ENCODE data around the gene ARRB2.
"Not testable (repeated sequence)": the region's sequence is repeated elsewhere in the genome, so short reads cannot be mapped to it uniquely, and the experiment has no call there.

The ARRB2 gene

GRCh38 chr17:4709794-4710692 lies at the start of gene ARRB2:
ARRB2 (plus strand) TSS chr17:4710632; CDS start chr17:4710722, 90 bp downstream.
- peak; percentile 99 for DNase-seq

- no peak for DNase-seq
Observed at GRCh38 chr17:4663711-4664110, 46.7 kb upstream of the ARRB2 start.

DNA sequence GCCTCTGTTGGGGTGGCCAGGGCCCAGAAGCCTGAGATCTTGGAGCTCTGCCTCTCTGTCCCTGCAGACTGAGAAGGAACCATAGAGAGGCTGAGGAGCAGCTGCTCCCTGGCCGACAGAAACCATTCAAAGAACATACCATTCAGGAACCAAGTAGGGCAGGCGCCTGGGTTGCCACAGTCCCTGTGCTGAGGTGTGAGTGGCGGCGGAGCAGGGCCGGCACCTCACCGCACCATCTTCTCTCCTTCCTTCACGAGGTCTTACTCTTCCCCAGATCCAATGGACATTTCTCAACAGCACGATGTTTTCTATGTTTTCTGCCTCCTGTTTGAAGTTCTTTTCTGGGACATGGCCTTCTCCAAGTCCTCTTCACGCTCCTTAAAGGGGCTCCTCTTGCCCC lies 46.2 kb upstream of the ARRB2 start:
- DNase-seq: no peak

- no peak for DNase-seq
Observed at GRCh38 chr17:4665027-4665426, 45.4 kb upstream of the ARRB2 start.

- DNase-seq: no peak
Observed at GRCh38 chr17:4666296-4666695, 44.1 kb upstream of the ARRB2 start.

DNA sequence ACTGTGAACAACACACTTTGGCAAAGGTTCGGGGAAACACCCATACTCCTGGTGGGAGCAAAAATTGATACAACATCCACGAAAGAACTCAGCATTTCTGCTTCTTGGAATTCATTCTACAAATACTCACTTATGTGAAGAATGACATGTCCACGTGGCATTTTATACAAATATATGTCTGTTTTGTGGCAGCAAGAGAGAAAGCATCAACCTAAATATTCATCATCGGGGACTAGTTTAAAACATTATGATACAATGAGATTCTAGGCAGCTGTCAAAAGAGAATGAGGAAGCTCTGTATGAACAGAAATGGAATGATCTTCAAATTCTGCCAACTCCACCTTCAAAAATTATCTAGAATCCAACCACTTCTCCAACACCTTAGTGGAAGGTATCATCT lies 43.3 kb upstream of the ARRB2 start:
- no peak for DNase-seq

DNA sequence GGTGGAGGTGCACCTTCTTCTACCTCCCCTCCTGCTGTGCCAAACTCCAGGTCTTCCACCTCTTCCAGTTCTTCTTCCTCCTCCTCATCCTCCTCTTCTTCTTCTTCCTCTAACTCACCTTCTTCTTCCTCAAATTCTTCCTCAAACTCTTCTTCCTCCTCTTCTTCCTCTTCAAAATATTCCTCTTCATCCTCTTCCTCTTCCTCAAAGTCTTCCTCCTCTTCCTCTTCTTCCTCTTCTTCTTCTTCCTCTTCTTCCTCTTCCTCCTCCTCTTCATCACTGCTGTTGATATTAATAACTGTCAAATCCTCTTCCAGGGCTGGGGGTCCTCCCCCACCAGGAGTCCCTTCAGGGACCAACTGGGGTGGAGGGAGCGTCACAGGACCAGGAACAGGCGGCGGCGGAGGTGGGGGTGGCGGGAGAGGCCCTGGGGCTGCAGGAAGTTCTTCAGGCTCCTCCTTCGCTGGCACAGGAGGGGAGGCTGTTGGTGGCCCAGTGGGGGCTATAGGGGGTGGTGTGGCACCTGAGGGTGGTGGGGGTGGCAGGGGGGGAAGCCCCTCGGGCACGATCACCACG lies 38.3 kb upstream of the ARRB2 start:
- no peak for DNase-seq

DNA sequence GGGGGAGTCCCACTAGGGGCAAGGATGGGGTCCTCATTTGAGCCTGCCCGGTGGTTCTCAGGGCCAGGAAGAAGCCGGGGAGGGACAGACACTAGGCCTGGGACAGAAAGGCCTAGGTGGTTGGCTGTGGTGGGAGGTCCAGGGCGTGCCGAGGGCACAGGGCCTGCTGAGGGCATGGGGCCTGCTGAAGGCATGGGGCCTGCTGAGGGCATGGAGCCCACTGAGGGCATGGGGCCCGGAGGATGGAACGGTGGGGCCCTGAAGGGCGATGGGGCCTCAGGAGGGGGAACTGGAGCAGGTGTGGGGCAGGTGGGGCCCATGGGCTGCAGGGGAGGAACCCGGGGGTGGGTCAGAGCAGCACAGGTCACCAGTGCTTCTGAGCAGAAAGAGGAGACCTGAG lies 37.7 kb upstream of the ARRB2 start:
- no peak for DNase-seq

- DNase-seq: no peak
Observed at GRCh38 chr17:4673169-4673568, 37.3 kb upstream of the ARRB2 start.

DNA sequence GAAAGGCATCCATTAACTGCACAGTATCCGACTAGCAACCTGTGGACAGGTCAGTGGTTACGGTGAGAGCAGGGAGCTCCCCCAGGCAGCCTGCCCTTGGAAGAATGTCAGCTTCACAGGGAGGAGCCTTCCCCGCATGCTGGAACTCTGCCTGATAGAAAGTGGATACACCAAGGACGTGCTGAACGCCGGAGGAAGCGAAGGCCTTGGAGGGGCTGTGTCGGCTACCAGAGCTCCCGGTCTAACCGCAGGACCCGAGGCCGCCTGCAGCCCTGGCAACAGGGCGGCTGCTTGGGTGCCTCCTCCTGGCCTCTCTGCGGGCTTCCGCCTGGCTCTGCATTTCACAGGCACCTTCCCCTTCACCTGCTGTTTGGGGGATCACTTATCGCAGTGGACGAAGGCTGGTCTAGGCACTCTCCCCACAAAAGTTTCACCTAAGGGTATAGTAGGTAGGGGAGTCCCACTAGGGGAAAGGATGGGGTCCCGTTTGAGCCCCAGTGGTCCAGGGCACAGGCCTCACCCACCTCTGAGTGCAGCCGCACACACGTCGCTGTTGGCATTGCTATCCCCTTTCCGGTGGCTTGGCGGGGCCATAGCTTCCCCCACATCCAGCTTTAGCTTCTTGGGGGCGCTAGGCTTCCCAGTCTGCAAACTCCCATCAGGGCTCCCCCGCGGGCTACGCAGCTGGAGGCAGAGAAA lies 36.3 kb upstream of the ARRB2 start:
- DNase-seq: no peak

GRCh38 chr17:4674685-4674998 lies 35.8 kb upstream of the ARRB2 start:
- DNase-seq: no peak

DNA sequence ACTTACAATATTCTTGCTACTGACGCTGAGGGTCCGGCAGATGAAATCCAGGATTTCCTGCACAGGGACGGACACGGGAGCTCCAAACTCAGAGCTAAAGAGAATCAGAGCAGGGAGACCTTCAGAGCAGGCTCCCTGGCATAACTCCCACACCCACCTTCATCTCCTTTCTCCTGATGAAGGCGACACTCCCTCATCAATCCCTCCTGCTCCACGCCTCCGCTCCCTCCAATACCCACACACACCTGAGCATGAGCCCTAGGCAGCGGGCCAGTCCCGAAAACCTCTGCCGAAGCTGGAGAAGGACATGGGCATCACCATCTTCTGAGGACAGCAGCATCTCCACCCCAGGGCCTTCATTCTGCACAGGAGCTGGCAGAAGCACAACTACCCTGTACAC lies 34.6 kb upstream of the ARRB2 start:
- no peak for DNase-seq

DNA sequence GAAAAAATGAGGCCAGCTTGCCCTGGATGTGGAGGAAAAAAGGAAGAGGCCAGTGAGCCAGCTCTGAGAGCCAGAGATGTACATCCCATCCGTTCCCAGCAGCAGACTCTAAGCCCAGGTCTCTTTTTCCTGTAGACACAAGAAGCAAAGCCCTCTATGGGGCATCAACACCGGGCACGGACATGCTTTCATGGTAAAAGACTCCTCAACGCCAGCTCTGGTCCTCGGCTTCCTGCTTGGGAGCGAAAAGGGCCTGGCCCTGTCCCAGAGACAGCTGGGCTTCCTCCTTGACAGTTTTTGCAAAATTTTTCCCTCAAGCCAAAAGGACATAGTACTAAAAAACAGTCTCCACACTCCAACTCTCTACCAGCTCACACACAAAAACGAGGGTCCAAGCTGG lies 33.6 kb upstream of the ARRB2 start:
- DNase-seq: no peak

DNA sequence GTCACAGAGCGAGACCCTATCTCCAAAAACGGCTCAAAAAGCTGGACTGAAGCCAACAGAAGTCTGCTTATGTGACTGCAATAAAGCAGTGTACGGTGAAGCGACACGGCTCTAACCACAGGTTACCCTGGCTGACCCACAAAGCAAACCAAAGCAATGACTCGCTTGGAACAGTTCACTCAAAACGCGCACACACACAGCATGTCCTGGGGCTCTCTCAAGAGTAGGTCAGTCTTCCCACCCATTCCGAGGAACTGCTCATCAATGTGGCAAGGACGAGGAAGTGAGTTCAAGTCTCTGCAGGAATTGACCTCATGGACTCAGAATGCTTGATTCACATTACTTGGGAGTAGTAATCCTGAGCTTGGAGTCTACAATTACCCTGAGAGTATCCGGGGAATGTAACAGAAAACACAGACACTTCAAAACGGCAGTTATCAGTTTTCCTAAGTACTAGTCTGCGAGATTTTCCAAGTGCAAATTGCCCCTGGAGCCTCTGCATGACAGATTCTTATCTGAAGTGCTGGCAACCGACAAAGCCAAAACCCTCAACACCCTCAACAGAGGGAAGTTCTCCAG lies 31.9 kb upstream of the ARRB2 start:
- no peak for DNase-seq

DNA sequence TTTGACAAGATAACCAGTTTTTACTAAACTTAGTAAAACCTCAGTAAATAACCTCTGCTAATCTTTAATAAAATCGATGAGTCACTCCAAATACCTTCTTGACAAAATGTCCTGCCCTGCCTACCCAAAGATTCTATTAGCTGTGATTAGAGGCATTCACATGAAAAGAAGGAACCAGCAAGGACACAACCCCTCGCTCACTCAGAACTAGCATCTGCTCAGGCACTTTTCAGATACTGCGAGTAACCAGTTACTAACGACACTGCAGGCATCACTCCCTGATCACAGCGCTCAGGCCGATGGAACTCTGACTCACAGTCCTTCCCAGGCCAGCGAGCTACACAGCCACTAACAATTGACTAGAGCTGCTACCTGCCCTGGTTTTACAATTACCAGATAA lies 30.8 kb upstream of the ARRB2 start:
- no peak for DNase-seq

DNA sequence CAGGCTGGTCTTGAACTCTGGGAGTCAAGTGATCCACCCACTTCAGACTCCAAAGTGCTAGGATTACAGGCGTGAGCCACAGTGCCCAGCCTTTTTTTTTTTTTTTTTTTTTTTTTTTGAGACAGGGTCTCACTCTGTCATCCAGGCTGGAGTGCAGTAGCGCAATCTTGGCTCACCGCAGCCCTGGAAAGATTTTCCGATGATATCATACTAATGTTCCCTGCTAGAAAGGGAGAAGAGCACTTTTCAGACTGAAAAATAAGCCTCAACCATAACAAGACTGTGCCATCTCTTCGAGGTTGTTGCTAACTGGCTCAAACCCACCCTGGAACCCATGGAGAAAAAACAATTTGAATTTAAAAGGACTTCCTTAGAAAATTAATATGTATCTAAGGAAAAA lies 26.7 kb upstream of the ARRB2 start:
- DNase-seq: not testable (repeated sequence)

DNA sequence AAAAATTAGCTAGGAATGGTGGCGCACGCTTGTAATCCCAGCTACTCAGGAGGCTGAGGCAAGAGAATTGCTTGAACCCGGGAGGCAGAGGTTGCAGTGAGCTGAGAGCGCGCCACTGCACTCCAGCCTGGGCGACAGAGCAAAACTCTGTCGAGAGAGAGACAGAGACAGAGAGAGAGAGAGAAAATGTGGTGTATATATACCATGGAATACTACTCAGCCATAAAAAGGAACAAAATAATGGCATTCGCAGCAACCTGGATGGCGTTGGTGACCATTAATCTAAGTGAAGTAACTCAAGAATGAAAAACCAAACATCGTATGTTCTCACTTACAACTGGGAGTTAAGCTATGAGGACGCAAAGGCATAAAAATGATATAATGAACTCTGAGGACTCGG lies 20.6 kb upstream of the ARRB2 start:
- DNase-seq: not testable (repeated sequence)

- no peak for DNase-seq
Observed at GRCh38 chr17:4690745-4691144, 19.7 kb upstream of the ARRB2 start.

DNA sequence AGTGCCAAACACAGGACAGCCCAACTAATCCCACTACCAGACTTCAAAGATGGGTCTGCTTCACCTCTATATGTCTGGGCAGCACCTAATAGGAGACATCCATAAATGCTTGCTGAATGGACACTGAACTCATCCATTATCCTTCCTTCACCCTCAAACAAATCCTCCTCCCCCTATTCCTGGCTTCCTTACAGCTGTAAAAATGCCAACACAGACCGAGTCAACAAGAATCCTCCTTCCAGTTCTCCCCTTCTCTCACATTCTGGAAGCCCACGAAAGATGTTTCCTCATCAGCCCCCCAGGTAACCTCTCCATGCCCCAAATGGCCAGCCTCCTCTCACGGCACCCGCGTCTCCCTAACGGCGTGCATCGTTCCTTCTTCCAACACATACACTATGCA lies 18.7 kb upstream of the ARRB2 start:
- no peak for DNase-seq

- no peak for DNase-seq
Observed at GRCh38 chr17:4693416-4693815, 17.0 kb upstream of the ARRB2 start.

- DNase-seq: no peak
Observed at GRCh38 chr17:4696437-4696805, 14.0 kb upstream of the ARRB2 start.

GRCh38 chr17:4699401-4700056 lies 10.9 kb upstream of the ARRB2 start:
- not testable (repeated sequence) for DNase-seq

DNA sequence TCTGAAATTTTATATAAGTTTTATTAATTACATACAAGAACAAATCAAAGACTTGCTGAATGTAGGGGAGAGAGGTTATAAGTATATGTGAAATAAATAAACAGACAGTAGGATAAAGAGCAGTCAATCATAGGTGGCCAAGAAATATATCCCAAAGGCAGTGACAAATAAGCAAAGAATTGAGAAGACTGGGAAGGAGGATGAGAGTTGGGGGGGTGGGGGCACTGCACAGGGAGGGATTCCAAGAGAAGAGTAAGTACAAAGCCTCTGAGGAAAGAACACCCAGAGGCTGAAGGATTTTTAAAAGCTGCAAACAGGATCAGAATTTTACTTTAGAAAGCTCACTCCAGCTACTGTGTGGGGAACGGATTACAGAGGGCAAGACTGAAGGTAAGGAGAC lies 9.3 kb upstream of the ARRB2 start:
- DNase-seq: no peak
